ENCODE measurements around the gene MSI2. TPM values are rescaled to one million over a fixed set of nuclear protein-coding genes. Genes with fewer than 3 reads are reported as not detected.
A peak's percentile ranks its signal among the peaks of the same experiment; 100 is the strongest.

Gene MSI2
- total and polyA plus RNA-seq, 12 donors, result 25.5 to 135 (median 121) TPM

DNA sequence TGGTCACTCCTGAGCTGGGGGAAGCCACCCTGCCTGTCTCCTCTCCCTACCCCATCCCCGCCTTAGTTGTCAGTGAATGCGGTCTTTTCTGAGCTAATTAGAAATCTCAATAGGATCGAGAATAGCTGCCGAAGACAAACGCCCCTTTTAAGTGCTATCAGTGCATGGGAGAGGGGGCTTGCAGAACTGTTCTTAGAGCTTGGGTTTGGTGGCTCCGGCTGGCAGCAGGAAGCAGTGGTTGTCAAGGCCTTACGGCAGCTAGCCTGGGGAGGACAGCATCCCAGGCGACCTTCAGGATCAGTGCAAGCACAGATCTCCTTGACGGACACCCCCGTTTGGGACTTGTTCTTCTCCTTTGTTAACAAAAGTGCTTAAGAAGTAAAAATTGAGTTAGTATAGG lies 293.7 kb downstream of the MSI2 start:
- DNase-seq, result no peak
- Histone ChIP-seq H3K27ac (no peak overlapping the region), H3K9me3 (no peaks in the 10 kb centered on the region), H3K36me3 (no peaks in the 10 kb centered on the region), H3K4me3 (no peak overlapping the region), H3K27me3 (no peaks in the 10 kb centered on the region), H3K4me1 (peaks cover 0 to 62% (median 45%) of the 10 kb centered on the region in 9 donors)
- TF ChIP-seq, protein P1, sequence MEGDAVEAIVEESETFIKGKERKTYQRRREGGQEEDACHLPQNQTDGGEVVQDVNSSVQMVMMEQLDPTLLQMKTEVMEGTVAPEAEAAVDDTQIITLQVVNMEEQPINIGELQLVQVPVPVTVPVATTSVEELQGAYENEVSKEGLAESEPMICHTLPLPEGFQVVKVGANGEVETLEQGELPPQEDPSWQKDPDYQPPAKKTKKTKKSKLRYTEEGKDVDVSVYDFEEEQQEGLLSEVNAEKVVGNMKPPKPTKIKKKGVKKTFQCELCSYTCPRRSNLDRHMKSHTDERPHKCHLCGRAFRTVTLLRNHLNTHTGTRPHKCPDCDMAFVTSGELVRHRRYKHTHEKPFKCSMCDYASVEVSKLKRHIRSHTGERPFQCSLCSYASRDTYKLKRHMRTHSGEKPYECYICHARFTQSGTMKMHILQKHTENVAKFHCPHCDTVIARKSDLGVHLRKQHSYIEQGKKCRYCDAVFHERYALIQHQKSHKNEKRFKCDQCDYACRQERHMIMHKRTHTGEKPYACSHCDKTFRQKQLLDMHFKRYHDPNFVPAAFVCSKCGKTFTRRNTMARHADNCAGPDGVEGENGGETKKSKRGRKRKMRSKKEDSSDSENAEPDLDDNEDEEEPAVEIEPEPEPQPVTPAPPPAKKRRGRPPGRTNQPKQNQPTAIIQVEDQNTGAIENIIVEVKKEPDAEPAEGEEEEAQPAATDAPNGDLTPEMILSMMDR (IDR thresholded peaks at IDR 0.05), result no peak
- no peak for ATAC-seq
- intact Hi-C loops (cut with DNase I), result no loop called here
- 84 to 90% methylated on average over 10 of the region's 10 CpGs for WGBS, 2 donors

DNA sequence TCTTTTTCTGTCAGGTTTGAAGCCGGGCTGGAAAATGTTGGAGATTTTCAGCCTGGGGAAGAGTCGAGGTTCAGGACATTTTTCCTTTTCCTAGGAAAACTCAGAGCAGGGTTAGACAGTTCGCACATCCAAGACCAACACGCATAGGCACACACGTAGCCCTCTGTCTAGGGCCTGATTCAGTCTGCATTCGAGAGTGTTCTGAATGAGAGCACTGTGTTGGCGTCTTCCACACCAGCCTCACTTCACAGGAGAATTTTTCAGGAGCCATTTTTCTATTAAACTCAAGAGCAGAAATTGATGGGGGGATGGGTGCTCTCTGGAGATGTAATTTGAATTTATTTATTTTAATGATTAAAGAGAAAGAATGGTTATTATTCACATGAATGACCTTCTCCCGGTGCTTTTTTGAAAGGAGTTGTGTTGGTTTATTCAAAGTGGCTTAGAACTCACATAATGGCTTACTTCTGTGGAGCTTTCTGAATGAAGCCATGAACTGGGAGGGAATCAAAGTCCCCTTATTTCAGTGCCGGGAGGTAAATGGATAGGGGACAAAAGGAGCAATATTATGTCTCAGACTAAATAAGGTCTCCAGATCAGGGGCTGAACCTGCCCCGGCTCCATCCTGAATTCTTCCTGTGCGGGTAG lies 294.5 kb downstream of the MSI2 start:
- TF ChIP-seq, protein P1 (IDR thresholded peaks at IDR 0.05), result no peak
- Histone ChIP-seq H3K27ac (no peak overlapping the region), H3K4me1 (peaks cover 0 to 67% (median 45%) of the 10 kb centered on the region in 9 donors), H3K9me3 (no peaks in the 10 kb centered on the region), H3K27me3 (no peaks in the 10 kb centered on the region), H3K4me3 (no peak overlapping the region), H3K36me3 (no peaks in the 10 kb centered on the region)
- WGBS, 2 donors, result 88 to 94% methylated on average over 11 of the region's 11 CpGs
- intact Hi-C loops (cut with DNase I), result no loop called here
- ATAC-seq, result no peak
- DNase-seq, result no peak

GRCh38 chr17:57551321-57552079 lies 295.2 kb downstream of the MSI2 start:
- Histone ChIP-seq H3K27ac (no peak overlapping the region), H3K36me3 (no peaks in the 10 kb centered on the region), H3K4me3 (no peak overlapping the region), H3K9me3 (no peaks in the 10 kb centered on the region), H3K4me1 (peaks cover 0 to 63% (median 40%) of the 10 kb centered on the region in 9 donors), H3K27me3 (no peaks in the 10 kb centered on the region)
- intact Hi-C loops (cut with DNase I), result no loop called here
- 90 to 92% methylated on average over 14 of the region's 14 CpGs for WGBS, 2 donors
- TF ChIP-seq, protein P1 (IDR thresholded peaks at IDR 0.05), result no peak
- ATAC-seq (no peak), DNase-seq (no peak)

- intact Hi-C loops (cut with DNase I), result no loop called here
- no peaks in the 10 kb centered on the region for H3K9me3 ChIP-seq
- 40 to 48% methylated on average over 11 of the region's 11 CpGs for whole genome bisulfite sequencing, 2 donors
- H3K4me3 ChIP-seq, result no peak overlapping the region
- H3K27me3 ChIP-seq, result no peaks in the 10 kb centered on the region
- ATAC-seq, result peak in 4 of 8 donors; percentile 30 to 60 (median 40)
- H3K36me3 ChIP-seq, result no peaks in the 10 kb centered on the region
- TF ChIP-seq, protein P1 (IDR thresholded peaks at IDR 0.05), result peak; percentile 14 to 69 (median 51)
- peaks cover 0 to 56% (median 33%) of the 10 kb centered on the region in 9 donors for H3K4me1 ChIP-seq
- peak; percentile 37 for DNase-seq
- no peak overlapping the region for H3K27ac ChIP-seq
Observed at GRCh38 chr17:57552114-57552624, 295.8 kb downstream of the MSI2 start.
